Keratinocyte (primary cell): ENCODE data around the gene CPSF2.

Experiments used
- CTCF ChIP-seq, 3 experiments: IDR thresholded peaks in 1 of 3; conservative IDR thresholded peaks in 1 of 3; optimal IDR thresholded peaks in 1 of 3; 2 replicates in 2 of 3; 3 replicates in 1 of 3; pipeline versions ENCODE3 to v1.5.1; 2011; ENCODE audit warnings: low read length in 3 of 3, mild to moderate bottlenecking in 3 of 3, moderate library complexity in 2 of 3, control low read depth in 1 of 3, inconsistent platforms in 1 of 3; ENCODE audit not compliant: insufficient read depth in 2 of 3; ENCODE audit errors: extremely low read depth in 1 of 3
- EZH2 ChIP-seq: IDR thresholded peaks from one replicate; pipeline ENCODE4 v1.6.1; 2012; ENCODE audit warnings: inconsistent platforms, mild to moderate bottlenecking, low read length, moderate library complexity

GRCh38 chr14:92160619-92161018 lies 38.9 kb downstream of the CPSF2 start:
- TF ChIP-seq CTCF (optimal IDR thresholded peaks at IDR 0.05 in 1 of 3, IDR thresholded peaks at IDR 0.05 in 1 of 3, conservative IDR thresholded peaks at IDR 0.05 in 1 of 3; ENCODE audit: extremely low read depth in 1 of 3, insufficient read depth in 2 of 3, low read length in 3 of 3) (no peak), EZH2 (no peak)
